Activated CD4-positive, alpha-beta T cell treated with anti-CD3 and anti-CD28 coated beads for 24 hours (primary cell): ENCODE data around the gene CLINT1.
"Not testable (repeated sequence)": the region's sequence is repeated elsewhere in the genome, so short reads cannot be mapped to it uniquely, and the experiment has no call there.

Experiments used
- DNase-seq, 2 donors: peaks; one replicate each; pipeline ENCODE4 v3.0.0-alpha.2; 2020; ENCODE audit warnings: low read depth in 2 of 2

Gene CLINT1

GRCh38 chr5:157862183-157862851 is 3.4 kb upstream of the CLINT1 start:
- DNase-seq: no peak

GRCh38 chr5:157860898-157861890 is 2.2 kb upstream of the CLINT1 start:
- no peak for DNase-seq

GRCh38 chr5:157859227-157859575 is 256 bp upstream of the CLINT1 start:
- no peak for DNase-seq

GRCh38 chr5:157857816-157858526 is 974 bp downstream of the CLINT1 start:
- DNase-seq: no peak

- no peak for DNase-seq
Observed at GRCh38 chr5:157855404-157855994, 3.4 kb downstream of the CLINT1 start.

GRCh38 chr5:157853365-157853764 is 5.6 kb downstream of the CLINT1 start:
- not testable (repeated sequence) for DNase-seq

GRCh38 chr5:157845914-157846598 is 12.9 kb downstream of the CLINT1 start:
- DNase-seq: no peak

GRCh38 chr5:157842787-157843186 is 16.2 kb downstream of the CLINT1 start:
- DNase-seq: no peak

GRCh38 chr5:157842185-157842584 is 16.8 kb downstream of the CLINT1 start:
- no peak for DNase-seq

- no peak for DNase-seq
Observed at GRCh38 chr5:157839157-157839795, 19.7 kb downstream of the CLINT1 start.

GRCh38 chr5:157836121-157836753 is 22.7 kb downstream of the CLINT1 start:
- DNase-seq: no peak

- no peak for DNase-seq
Observed at GRCh38 chr5:157835041-157835440, 23.9 kb downstream of the CLINT1 start.

GRCh38 chr5:157828944-157829639 is 29.9 kb downstream of the CLINT1 start:
- DNase-seq: no peak

GRCh38 chr5:157828105-157828943 is 30.6 kb downstream of the CLINT1 start:
- no peak for DNase-seq

GRCh38 chr5:157827423-157827822 is 31.5 kb downstream of the CLINT1 start:
- no peak for DNase-seq

GRCh38 chr5:157823655-157824054 is 35.3 kb downstream of the CLINT1 start:
- no peak for DNase-seq

- DNase-seq: peak in 1 of 2 donors; percentile 0
Observed at GRCh38 chr5:157821822-157822622, 36.9 kb downstream of the CLINT1 start.

GRCh38 chr5:157821405-157821804 is 37.5 kb downstream of the CLINT1 start:
- DNase-seq: no peak
